ENCODE results near the gene RGMA. TPM values are rescaled to one million over a fixed set of nuclear protein-coding genes. Genes with fewer than 3 reads are reported as not detected.

Gene RGMA
- total RNA-seq, 1 experiment from 2014 or later: 41.4 TPM

- Histone ChIP-seq H2BK12ac (ENCODE audit: insufficient read length, low read depth, low read length) (no peak overlapping the region), H4K8ac (replicated peaks; ENCODE audit: insufficient read length, low read depth, low read length) (no peak overlapping the region), H2AK5ac (ENCODE audit: insufficient read length, low read length) (no peak overlapping the region), H4K5ac (ENCODE audit: insufficient read length, low read depth, low read length) (no peak overlapping the region), H3K4ac (ENCODE audit: low read depth, low read length) (no peak overlapping the region), H3K4me2 (ENCODE audit: insufficient read depth, insufficient read length, low read length) (no peak overlapping the region), H3K27me3 (ENCODE audit: insufficient read depth, low read length) (no peaks in the 10 kb centered on the region), H3K18ac (ENCODE audit: insufficient read length, low read depth, low read length) (no peak overlapping the region), H2BK15ac (ENCODE audit: low read depth, low read length) (no peak overlapping the region), H3K9ac (ENCODE audit: extremely low read depth, insufficient read length, low read length) (no peak overlapping the region), H3K79me2 (ENCODE audit: insufficient read depth, low read length) (no peaks in the 10 kb centered on the region), H3K23me2 (ENCODE audit: insufficient read length, low read depth, low read length, poor library complexity, severe bottlenecking) (no peaks in the 10 kb centered on the region), H3K56ac (ENCODE audit: insufficient read length, low read depth, low read length) (no peak overlapping the region), H3K14ac (ENCODE audit: insufficient read depth, low read length) (no peak overlapping the region), H2BK20ac (ENCODE audit: low read depth, low read length, poor library complexity, severe bottlenecking) (no peak overlapping the region), H2BK120ac (ENCODE audit: low read depth, low read length, poor library complexity, severe bottlenecking) (no peak overlapping the region), H3K27ac (ENCODE audit: insufficient read length, low read depth, low read length) (no peak overlapping the region), H3K9me3 (ENCODE audit: control insufficient read depth, low read depth, low read length) (peaks cover under 1% of the 10 kb centered on the region), H3K23ac (ENCODE audit: insufficient read length, low read depth, low read length) (no peak overlapping the region), H3T11ph (ENCODE audit: low read length) (no peak overlapping the region), H4K91ac (ENCODE audit: insufficient read length, low read depth, low read length) (no peak overlapping the region), H2BK5ac (ENCODE audit: insufficient read length, low read length) (no peak overlapping the region), H3K4me1 (ENCODE audit: insufficient read depth, low read length) (no peaks in the 10 kb centered on the region), H3K79me1 (ENCODE audit: insufficient read depth, low read depth, low read length, poor library complexity, severe bottlenecking) (no peaks in the 10 kb centered on the region), H2AFZ (ENCODE audit: low read length) (no peak overlapping the region), H4K20me1 (ENCODE audit: control insufficient read depth, insufficient read depth, insufficient read length) (no peaks in the 10 kb centered on the region)
- peaks cover 13 to 24% of the 10 kb centered on the region in 2 experiments for H3K4me1 Mint-ChIP-seq
- no CpG with 5 or more reads among the region's 13 CpGs for WGBS (ENCODE audit: extremely low coverage, insufficient read length, low lambda C conversion rate)
- no peak for TF ChIP-seq CTCF (conservative IDR thresholded peaks at IDR 0.05)
- no peak for DNase-seq
- H3K4me3 Mint-ChIP-seq: no peak overlapping the region
- H3K9me3 Mint-ChIP-seq: peaks cover 4 to 10% of the 10 kb centered on the region in 2 experiments
- peaks cover 1% of the 10 kb centered on the region; the same call in 1 of the 2 replicates for H3K27me3 Mint-ChIP-seq (ENCODE audit: low read depth)
- peaks cover 23 to 51% (median 42%) of the 10 kb centered on the region in 3 experiments for H3K36me3 Mint-ChIP-seq (ENCODE audit: insufficient read depth in 1 of 3, low read depth in 3 of 3)
- H3K27ac Mint-ChIP-seq: no peak overlapping the region
Measured at GRCh38 chr15:93041159-93041547, 47.9 kb downstream of the RGMA start.

All from H9 (cell line).